Neural cell (in vitro differentiated cells): Measurements from ENCODE around the gene TMEM59L.

Experiments used
- EP300 ChIP-seq: fragments of 450-650 bp; conservative IDR thresholded peaks from 2 replicates; pipeline ENCODE4 v1.6.1; 2014; ENCODE audit warnings: antibody characterized with exemption, mild to moderate bottlenecking, moderate library complexity; ENCODE audit not compliant: poor library complexity, severe bottlenecking
- EZH2 ChIP-seq: fragments of 200-600, 300-800 bp; shearing (Covaris generic), sonication (generic); IDR thresholded peaks from 2 replicates; pipeline ENCODE4 v1.6.1; 2014; ENCODE audit warnings: antibody characterized with exemption, low read length, borderline replicate concordance, mild to moderate bottlenecking; ENCODE audit not compliant: insufficient read depth, poor library complexity, severe bottlenecking
- POLR2AphosphoS5 ChIP-seq: IDR thresholded peaks from 2 replicates; pipeline ENCODE4 v1.6.1; 2012
- RAD21 ChIP-seq: fragments of 450-650 bp; conservative IDR thresholded peaks from 2 replicates; pipeline ENCODE4 v1.6.1; 2014; ENCODE audit warnings: antibody characterized with exemption, mild to moderate bottlenecking, moderate library complexity
- SMC3 ChIP-seq: fragments of 450-650 bp; conservative IDR thresholded peaks from 2 replicates; pipeline ENCODE4 v1.6.1; 2014; ENCODE audit warnings: antibody characterized with exemption, mild to moderate bottlenecking, moderate library complexity; ENCODE audit not compliant: poor library complexity
- TF ChIP-seq, protein P1 (sequence below): fragments of 450-650 bp; IDR thresholded peaks from 2 replicates; pipeline ENCODE4 v1.5.1; 2014; ENCODE audit warnings: antibody characterized with exemption, mild to moderate bottlenecking, moderate library complexity; ENCODE audit not compliant: poor library complexity, severe bottlenecking

DNA sequence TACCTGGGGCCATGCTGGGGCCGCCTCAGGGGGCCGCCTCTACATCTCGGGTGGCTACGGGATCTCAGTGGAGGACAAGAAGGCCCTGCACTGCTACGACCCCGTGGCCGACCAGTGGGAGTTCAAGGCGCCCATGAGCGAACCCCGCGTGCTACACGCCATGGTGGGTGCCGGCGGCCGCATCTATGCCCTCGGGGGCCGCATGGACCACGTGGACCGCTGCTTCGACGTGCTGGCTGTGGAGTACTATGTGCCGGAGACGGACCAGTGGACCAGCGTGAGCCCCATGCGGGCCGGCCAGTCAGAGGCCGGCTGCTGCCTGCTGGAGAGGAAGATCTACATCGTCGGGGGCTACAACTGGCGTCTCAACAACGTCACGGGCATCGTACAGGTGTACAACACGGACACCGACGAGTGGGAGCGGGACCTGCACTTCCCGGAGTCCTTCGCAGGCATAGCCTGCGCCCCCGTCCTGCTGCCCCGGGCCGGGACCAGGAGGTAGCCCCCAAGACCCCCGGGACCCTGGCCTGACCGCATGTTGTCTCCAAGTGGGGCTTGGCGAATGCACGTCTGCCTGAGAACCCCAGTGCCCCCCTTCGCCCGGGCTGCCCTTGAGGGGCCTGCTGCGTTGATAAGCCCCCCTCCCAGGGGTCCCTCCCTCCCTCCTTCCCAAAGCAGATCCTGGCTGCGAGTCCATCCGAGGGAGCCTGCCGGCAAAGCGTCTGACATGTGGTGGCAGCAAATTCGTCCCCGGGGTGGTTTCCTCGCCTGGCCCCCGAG, 56.3 kb downstream of the TMEM59L start:
- TF ChIP-seq, protein P1, sequence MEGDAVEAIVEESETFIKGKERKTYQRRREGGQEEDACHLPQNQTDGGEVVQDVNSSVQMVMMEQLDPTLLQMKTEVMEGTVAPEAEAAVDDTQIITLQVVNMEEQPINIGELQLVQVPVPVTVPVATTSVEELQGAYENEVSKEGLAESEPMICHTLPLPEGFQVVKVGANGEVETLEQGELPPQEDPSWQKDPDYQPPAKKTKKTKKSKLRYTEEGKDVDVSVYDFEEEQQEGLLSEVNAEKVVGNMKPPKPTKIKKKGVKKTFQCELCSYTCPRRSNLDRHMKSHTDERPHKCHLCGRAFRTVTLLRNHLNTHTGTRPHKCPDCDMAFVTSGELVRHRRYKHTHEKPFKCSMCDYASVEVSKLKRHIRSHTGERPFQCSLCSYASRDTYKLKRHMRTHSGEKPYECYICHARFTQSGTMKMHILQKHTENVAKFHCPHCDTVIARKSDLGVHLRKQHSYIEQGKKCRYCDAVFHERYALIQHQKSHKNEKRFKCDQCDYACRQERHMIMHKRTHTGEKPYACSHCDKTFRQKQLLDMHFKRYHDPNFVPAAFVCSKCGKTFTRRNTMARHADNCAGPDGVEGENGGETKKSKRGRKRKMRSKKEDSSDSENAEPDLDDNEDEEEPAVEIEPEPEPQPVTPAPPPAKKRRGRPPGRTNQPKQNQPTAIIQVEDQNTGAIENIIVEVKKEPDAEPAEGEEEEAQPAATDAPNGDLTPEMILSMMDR: no peak
- TF ChIP-seq SMC3: no peak
- no peak for TF ChIP-seq EZH2
- no peak for TF ChIP-seq EP300
- TF ChIP-seq RAD21: no peak
- TF ChIP-seq POLR2AphosphoS5: no peak
